Esophagus muscularis mucosa (tissue), 4 donors: Measurements from ENCODE around the gene RAB9B.

ENCODE experiments used
- CTCF ChIP-seq, 3 experiments: fragments of 200-600 bp in 2 of 3; fragments of 450-650 bp in 1 of 3; sonication (generic) in 2 of 3; IDR thresholded peaks; one replicate each; pipeline ENCODE4 v1.5.1; 2017 to 2019; ENCODE audit warnings: antibody characterized with exemption in 3 of 3, mild to moderate bottlenecking in 2 of 3, moderate library complexity in 1 of 3
- EP300 ChIP-seq: sonication (generic); formaldehyde crosslinking; IDR thresholded peaks from one replicate; pipeline ENCODE4 v1.6.1; 2017; ENCODE audit warnings: antibody characterized with exemption
- POLR2A ChIP-seq: fragments of 450-650 bp; IDR thresholded peaks from one replicate; pipeline ENCODE4 v1.6.1; 2017; ENCODE audit warnings: antibody characterized with exemption, moderate library complexity, mild to moderate bottlenecking, low read depth
- POLR2AphosphoS5 ChIP-seq, 2 donors: sonication (generic); formaldehyde crosslinking; IDR thresholded peaks; one replicate each; pipeline ENCODE4 v1.6.1; 2017; ENCODE audit warnings: antibody characterized with exemption in 2 of 2

- TF ChIP-seq CTCF (IDR thresholded peaks at IDR 0.05) (no peak), POLR2A (no peak), EP300 (no peak), POLR2AphosphoS5 (IDR thresholded peaks at IDR 0.05) (no peak)
Observed at GRCh38 chrX:103781062-103781402, 51.0 kb downstream of the RAB9B start.
